Coronary artery (tissue), 2 donors: ENCODE data around the gene BRF1.

Experiments
- DNase-seq: peaks from one replicate; pipeline ENCODE4 v3.0.0-alpha.2; 2017; ENCODE audit warnings: low spot score
- H3K27ac ChIP-seq, 2 donors: fragments of 200-600 bp; sonication (generic); one replicate each; pipeline ENCODE4 v1.5.1; 2016 to 2019
- H3K4me3 ChIP-seq: fragments of 200-600 bp; sonication (generic); 2 replicates; pipeline ENCODE4 v1.5.1; 2016; ENCODE audit warnings: mild to moderate bottlenecking, moderate library complexity
- TF ChIP-seq, protein P1 (sequence below): fragments of 200-600 bp; sonication (generic); IDR thresholded peaks from one replicate; pipeline ENCODE4 v1.5.1; 2019; ENCODE audit warnings: antibody characterized with exemption

BRF1 gene

DNA sequence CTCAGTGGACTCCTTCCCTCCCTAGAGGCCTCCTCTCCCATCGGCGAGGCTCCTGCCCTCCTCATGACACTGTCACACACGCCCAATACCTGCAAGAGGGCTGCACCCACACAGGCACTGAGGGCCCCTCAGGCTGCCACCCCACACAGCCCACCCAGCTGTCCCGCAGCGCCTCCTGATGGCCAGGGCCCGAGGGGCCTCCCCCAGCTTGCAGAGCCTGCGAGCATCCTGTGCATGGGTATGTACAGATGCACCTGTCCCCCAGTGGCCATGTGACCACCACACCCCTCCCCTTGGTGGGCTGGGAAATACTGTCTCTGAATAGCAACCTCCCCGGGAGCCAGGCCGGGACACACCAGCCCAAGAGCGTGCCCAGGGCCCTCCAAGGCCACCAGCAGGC is 100.7 kb downstream of the BRF1 start:
- no peak overlapping the region for H3K27ac ChIP-seq
- TF ChIP-seq, protein P1, sequence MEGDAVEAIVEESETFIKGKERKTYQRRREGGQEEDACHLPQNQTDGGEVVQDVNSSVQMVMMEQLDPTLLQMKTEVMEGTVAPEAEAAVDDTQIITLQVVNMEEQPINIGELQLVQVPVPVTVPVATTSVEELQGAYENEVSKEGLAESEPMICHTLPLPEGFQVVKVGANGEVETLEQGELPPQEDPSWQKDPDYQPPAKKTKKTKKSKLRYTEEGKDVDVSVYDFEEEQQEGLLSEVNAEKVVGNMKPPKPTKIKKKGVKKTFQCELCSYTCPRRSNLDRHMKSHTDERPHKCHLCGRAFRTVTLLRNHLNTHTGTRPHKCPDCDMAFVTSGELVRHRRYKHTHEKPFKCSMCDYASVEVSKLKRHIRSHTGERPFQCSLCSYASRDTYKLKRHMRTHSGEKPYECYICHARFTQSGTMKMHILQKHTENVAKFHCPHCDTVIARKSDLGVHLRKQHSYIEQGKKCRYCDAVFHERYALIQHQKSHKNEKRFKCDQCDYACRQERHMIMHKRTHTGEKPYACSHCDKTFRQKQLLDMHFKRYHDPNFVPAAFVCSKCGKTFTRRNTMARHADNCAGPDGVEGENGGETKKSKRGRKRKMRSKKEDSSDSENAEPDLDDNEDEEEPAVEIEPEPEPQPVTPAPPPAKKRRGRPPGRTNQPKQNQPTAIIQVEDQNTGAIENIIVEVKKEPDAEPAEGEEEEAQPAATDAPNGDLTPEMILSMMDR = no peak
- no peak for DNase-seq
- H3K4me3 ChIP-seq = no peak overlapping the region

GRCh38 chr14:105199093-105199492 is 101.7 kb downstream of the BRF1 start:
- TF ChIP-seq, protein P1 = no peak
- no peak overlapping the region for H3K4me3 ChIP-seq
- peak overlapping the region in 1 of 2 donors; percentile 31 for H3K27ac ChIP-seq

GRCh38 chr14:105198588-105198987 is 102.2 kb downstream of the BRF1 start:
- DNase-seq = no peak
- peak overlapping the region in 1 of 2 donors; percentile 31 for H3K27ac ChIP-seq
- TF ChIP-seq, protein P1 = no peak
- H3K4me3 ChIP-seq = no peak overlapping the region

More at GRCh38 chr14:105199093-105199492, 101.7 kb downstream of the BRF1 start:
- DNase-seq = no peak

DNA sequence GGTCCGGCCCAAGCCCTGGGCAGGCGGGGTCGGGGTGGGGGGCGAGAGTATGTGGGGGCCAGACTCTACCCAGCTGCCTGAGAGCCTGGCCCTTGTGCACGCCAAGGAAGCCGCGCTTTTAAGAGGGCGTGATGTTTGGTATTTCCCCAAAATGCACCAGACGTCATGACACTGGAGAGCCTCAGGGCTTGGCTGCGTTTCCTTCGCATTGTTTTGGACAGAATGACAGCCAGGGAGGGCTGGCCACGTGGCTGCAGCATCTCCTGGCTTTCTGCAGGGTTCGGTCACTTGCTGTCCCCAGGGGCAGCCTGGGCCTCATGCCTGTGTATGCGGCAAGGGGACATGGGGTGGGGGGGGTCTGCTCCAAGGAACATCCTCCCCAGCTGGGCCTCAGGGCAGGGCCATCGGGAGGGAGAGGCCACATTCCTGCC is 103.6 kb downstream of the BRF1 start:
- peak overlapping the region in 1 of 2 donors; percentile 73 for H3K27ac ChIP-seq
- TF ChIP-seq, protein P1 = no peak
- DNase-seq = no peak
- peak overlapping the region; percentile 49 for H3K4me3 ChIP-seq

- Histone ChIP-seq H3K4me3 (peak overlapping the region; percentile 49), H3K27ac (peak overlapping the region in 1 of 2 donors; percentile 73)
- TF ChIP-seq, protein P1 = no peak
- DNase-seq = no peak
Measured at GRCh38 chr14:105196265-105196960, 104.4 kb downstream of the BRF1 start.

GRCh38 chr14:105195522-105196264 is 105.1 kb downstream of the BRF1 start:
- H3K4me3 ChIP-seq = no peak overlapping the region
- TF ChIP-seq, protein P1 = no peak
- no peak for DNase-seq
- peak overlapping the region in 1 of 2 donors; percentile 73 for H3K27ac ChIP-seq
